GM19324 (cell line): ENCODE results near the gene ELL.

ENCODE experiments used
- ATAC-seq: cut with Tn5 transposase; IDR thresholded peaks from one replicate; pipeline ENCODE4 v1.9.1; 2021; ENCODE audit warnings: mild to moderate bottlenecking, moderate library complexity; ENCODE audit not compliant: unreplicated experiment, low FRiP score

Gene ELL

GRCh38 chr19:18425515-18426415, 96.1 kb downstream of the ELL start:
- ATAC-seq, result no peak

DNA sequence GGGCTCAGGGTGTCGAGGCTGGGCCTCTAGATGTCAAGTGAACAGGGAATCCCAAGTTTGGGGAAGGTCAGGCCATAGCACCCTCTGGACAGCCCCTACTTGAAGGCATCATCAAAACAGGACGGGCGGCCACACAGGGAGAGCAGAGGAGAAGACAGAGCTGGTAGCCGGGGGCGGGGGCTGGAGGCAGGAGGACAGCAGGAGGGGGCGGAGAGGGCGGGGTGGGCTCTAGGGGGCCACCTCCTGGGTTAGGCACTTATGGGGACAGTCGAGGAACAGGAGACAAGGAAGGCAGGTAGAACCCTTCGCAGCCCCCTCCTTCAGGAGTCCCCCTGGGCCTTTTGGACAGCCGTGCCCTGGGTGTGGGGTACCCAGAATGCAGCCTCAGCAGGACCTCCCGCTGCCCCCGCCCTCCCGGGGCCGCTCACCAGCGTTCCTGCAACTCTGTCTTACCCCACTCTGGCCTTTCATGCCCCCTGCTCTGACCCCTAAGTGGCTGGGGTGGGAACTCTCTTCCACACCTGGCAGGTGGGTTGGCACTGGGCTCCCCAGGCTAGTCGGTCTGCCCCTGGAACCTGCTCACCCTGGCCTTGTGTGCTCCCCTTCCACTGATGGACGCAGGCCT, 96.9 kb downstream of the ELL start:
- no peak for ATAC-seq

DNA sequence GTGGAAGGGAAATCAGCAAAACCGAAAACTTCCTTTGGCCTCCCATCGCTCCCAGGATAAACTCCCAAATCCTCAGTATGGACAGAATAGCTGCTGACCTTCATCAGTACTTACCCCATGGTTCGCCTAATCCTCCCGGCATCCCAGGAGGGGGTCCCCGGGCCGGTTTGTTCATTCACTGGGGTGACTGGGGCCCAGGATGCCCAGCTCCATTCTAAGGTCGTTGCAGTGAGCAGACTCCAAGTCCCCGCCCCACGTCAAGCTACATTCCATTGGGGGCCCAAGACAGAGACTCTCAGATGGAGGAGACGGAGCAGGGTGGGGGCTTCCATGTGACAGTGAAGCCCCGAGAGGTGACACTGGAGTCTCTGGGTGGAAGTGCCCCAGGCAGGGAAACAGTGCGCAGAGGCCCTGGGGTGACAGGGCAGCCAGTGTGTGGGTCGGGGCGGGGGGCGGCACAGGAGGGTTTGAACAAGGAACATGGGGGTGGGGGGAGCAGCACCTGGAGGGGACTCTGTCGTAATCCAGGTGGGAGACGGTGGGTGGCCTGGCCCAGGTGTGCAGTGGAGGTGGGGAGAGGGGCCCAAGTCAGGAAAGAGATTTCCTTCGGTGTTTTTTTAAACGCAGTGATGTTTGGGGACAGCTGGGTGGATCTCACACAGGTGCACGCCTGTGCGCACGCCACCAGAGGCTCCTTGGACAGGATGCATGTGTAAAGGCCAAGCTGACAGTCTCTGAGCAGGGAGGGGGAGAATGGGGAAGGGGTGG, 97.6 kb downstream of the ELL start:
- no peak for ATAC-seq

DNA sequence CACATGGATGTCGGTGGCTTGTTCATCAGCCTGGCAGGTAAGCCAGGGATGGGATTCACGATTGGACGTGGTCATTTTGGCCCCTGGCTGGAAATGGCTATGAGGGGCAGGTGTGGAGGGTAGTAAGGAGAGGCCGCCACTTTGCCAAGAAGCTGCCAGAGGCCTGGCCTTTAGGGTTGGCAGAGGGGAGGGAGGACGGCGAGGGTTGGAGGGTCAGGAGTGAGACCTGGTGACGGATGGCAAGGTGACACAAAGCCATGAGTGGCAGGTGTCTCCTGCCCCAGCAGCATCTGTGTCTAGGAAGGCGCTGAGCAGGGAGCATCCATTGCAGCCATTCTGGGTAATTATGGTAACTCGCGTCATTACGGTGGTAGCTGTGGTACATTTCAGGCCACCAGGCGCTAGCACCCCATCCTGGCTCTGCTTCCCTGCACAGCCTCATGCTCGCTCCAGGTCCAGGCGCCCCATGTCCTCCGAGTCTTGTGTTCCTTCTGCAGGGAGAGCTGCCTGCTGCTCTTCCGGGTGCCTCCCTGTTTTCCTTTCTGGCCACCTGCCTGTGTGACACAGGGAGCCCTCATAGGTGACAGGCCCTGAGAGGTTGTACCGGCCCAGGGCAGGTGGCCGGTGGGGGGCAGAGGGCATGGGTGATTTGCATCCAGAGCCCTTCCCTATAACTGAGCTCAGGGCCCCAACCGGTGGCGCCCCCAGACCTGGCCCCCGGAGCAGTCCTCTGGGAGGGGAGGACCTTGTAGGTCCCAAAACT, 98.4 kb downstream of the ELL start:
- no peak for ATAC-seq

DNA sequence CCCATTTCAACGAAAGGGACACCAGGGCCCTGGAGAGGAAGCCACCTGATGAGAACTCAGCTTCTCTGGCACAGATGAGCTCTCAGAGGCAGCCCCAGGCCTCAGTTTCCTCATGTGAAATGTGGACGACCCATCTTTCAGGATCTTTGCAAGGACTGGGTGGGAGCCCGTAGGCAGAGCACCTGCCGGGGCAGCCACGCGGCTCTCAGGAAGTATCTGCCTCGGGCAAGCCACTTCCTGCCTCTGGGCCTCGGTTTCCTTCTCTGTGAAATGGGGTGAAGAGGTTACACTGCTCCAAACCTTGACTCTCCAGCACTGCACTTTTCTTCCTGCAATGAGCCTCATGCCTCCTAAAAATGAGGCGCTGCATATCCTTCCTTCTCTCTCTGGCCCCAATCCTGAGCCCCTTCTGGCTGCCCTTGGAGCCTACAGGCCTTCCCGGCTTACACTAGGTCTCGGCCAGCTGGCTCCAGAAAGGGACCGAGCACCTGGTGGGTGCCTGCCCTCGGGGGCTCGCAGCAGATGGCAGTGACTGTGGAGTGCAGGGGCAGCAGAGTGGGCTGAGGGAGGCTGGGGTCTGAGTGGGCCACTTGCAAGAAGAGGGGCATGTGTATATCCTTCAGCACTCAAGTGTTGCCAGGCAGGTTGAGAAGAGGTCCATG, 99.2 kb downstream of the ELL start:
- no peak for ATAC-seq

DNA sequence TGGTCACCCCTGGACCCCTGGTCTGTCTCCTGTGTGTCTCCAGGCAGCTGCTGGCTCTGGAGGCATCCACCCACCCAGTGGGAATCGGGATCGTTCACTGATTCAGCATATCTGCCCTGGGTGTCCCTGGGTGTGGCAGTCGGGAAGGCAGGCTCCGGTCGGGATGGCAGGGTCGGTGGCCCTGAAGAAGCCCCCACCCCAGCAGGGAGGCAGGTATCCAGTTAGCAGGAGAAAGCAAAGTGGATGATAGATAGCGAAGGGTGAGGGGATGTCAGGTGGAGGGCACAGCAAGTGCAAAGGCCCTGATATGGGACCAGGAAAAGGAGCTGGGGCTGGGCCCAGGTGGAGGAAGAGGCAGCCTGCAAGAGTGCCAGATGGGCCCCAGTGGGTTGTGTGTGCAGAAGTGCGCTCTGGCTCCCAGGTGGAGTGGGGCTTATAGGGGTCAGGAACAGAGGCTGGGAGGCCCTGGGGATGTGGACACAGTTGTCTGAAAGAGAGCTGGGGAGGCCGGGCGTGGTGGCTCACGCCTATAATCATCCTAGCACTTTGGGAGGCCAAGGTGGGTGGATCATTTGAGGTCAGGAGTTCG, 100.4 kb downstream of the ELL start:
- no peak for ATAC-seq

DNA sequence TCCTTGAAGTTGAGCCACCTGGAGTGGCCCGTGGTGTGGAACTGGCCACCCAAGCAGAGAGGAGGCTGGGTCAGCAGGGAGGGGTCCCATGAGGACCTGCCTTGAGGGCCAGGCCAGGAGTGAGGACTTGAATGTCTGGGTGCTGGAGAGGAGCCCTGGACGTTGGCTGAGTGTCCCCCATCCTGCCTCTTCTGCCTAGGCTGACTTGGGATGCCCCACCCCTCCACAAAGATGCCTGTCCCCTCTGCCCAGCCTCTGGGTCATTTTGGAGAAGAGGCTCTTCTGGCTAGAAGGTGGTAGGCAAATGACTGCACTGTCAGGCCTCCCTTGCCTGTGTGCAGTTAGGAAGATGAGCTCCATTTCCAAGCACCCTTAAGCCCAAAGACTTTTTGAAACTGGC, 100.9 kb downstream of the ELL start:
- no peak for ATAC-seq

DNA sequence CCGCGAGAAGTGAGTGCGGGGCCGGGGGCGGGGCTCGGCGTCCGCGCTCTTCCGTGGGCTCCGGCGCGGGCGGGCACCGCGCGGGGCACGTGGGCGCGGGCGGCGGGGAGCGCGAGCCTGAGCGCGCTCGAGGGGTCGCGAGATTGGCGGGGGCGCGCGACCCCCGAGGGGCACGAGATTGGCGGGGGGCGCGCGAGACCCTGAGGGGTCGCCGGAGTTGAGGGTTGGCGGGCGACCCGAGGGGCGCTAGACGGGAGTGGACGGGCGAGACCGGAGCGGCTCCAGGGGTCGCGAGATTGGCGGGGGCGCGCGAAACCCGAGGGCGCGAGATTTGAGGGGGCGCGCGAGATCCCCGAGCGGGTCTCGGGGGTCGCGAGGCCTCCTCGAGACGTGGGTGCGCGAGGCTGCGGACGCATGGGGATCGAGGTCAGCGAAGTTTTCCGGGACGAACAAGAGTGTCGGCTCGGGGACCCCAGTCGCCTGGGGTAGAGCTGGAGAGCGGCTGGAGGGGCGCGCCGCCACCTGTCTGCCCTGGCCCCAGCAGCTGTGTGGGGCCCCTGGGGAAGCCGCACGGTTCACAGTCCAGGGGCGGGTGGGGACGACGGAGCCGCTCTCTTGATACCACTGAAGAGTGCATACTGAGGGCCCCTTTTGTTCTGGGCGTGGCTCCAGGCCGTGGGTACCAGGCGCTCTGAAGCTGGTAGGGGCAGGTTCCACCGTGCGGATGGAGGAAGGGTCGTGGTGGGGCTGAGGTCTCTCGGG, 102.0 kb downstream of the ELL start:
- peak; percentile 3 for ATAC-seq

DNA sequence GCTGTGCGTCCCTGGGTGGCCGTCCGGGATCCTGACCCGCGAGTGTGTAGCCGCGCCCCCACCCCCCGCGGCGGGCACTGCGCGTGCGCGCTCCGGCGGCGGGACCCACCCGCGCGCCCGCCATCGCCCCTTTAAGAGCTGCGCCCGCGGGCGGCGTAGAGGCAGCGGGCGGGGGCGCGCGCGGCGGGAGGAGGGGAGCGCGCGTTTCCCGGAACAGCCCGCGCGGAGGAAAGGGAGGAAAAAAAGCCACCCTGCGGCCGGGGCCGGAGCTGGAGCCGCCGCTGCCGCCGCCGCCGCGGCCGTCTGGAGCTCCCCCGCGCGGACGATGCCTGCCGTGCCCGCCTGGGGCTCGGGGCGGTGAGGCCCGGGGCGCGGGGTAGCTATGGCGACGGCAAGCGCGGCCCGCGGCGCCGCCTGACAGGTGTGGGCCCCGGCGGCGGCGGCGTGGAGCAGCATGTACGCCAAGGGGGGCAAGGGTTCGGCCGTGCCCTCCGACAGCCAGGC, 102.6 kb downstream of the ELL start, which contains the start of gene SSBP4:
Gene SSBP4 (plus strand): TSS at position 204 of the 504 bp plus-strand sequence. CDS start 251 bp downstream, at position 455.
- ATAC-seq, result peak; percentile 68

- no peak for ATAC-seq
Measured at GRCh38 chr19:18418483-18419194, 103.2 kb downstream of the ELL start.

GRCh38 chr19:18418029-18418482, 103.8 kb downstream of the ELL start:
- no peak for ATAC-seq

GRCh38 chr19:18417250-18418028, 104.4 kb downstream of the ELL start:
- ATAC-seq, result no peak

- no peak for ATAC-seq
Measured at GRCh38 chr19:18416778-18417249, 105.1 kb downstream of the ELL start.

DNA sequence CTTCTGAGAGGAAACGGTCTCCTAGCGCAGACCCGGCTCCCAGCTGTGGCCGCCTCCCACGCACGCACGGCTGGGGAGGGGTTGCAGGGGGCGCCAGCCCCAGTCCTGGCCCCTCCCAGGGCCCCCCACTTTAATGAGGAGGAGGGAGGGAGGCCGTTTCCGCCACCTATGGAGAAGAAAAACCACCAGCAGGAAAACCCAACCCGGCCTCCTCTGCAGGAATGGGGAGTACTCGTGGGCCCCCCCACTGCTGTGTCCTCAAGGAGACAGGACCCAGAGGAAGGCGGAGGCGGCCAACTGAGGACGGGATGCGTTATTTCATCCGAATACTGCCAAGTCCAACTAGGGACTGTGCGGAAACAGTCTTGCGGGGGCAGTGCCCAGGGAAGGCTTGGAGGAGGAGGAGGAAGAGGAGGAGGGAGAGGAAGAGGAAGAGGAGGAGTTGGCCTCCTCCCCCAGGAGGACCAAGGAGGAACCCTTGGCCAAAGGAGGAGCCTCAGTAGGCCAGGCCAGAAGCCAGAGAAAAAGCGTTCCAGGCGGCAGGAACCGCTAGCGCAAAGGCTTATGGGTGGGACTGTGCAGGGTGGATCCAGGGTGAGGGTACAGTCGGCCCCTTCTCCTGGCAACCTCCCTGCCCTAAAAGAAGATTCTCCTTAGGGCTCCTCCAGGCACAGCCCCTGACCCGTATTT, 106.5 kb downstream of the ELL start:
- no peak for ATAC-seq

DNA sequence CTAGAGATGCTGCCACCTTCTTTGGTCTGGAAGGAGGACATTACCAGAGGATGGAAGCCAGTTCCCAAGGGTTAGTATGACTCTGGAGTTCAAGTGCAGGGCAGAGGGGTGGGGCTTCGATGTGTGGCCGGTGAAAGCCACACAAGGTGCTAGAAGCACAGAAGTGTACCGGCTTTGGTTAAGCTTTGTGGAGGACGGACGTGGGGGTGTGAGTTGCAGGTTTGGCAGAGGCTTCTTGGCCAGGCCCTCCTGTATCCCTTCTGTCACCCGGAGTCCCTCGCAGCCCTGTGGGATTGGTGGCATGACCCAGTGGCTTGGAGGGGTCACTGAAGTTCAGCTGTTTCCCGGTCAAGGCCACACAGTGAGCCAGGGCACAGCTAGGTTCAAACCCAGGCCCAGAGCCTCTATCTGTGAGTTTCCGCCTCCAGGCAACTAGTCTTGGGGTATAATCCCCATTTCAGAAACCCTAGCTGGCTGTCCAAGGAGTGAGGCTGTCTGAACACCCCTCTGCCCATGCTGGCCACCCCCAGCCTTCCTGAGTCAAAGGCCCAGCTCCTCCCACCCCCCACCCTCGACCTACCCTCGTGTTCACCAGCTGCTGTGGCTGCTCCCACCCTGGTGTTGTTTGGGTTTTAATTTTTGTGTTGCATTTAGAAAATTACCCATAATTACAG, 107.2 kb downstream of the ELL start:
- no peak for ATAC-seq
